Endothelial cell (in vitro differentiated cells): Measurements from ENCODE around the gene PRPF19. TPM values are rescaled to one million over a fixed set of nuclear protein-coding genes. Genes with fewer than 3 reads are reported as not detected.

Experiments used
- DNase-seq: peaks from one replicate; pipeline ENCODE4 v3.0.0; 2021; ENCODE audit warnings: low spot score
- H3K27ac Mint-ChIP-seq: one replicate; pipeline ENCODE4 v1.8.0; 2021; ENCODE audit warnings: mixed read lengths, inconsistent platforms; ENCODE audit not compliant: unreplicated experiment
- H3K27me3 Mint-ChIP-seq: one replicate; pipeline ENCODE4 v1.8.0; 2021; ENCODE audit warnings: mild to moderate bottlenecking, moderate library complexity, mixed read lengths, inconsistent platforms; ENCODE audit not compliant: unreplicated experiment
- H3K36me3 Mint-ChIP-seq: one replicate; pipeline ENCODE4 v1.8.0; 2021; ENCODE audit warnings: mild to moderate bottlenecking, low read depth, mixed read lengths, inconsistent platforms; ENCODE audit not compliant: unreplicated experiment
- H3K4me1 Mint-ChIP-seq: one replicate; pipeline ENCODE4 v1.8.0; 2021; ENCODE audit warnings: mild to moderate bottlenecking, mixed read lengths, inconsistent platforms; ENCODE audit not compliant: unreplicated experiment
- H3K4me3 Mint-ChIP-seq: one replicate; pipeline ENCODE4 v1.8.0; 2021; ENCODE audit warnings: mild to moderate bottlenecking, mixed read lengths, inconsistent platforms; ENCODE audit not compliant: unreplicated experiment
- H3K9me3 Mint-ChIP-seq: one replicate; pipeline ENCODE4 v1.8.0; 2021; ENCODE audit warnings: mixed read lengths, inconsistent platforms; ENCODE audit not compliant: unreplicated experiment
- CTCF ChIP-seq: fragments of 200-600 bp; sonication (generic); IDR thresholded peaks from one replicate; pipeline ENCODE4 v1.5.0; 2021; ENCODE audit warnings: antibody characterized with exemption; ENCODE audit not compliant: unreplicated experiment
- total RNA-seq: library from RNA; stranded (reverse); fragmentation: NEBNext Ultra II Directional; extraction: Animal tissue kit (Norgen Biotek cat#: 25700); gene quantifications from one replicate; pipeline ENCODE4 v1.2.1, GENCODE V29; 2021; ENCODE audit not compliant: unreplicated experiment

Gene PRPF19
- total RNA-seq, 1 donor from 2014 or later, result 163 TPM

- no peaks in the 10 kb centered on the region for H3K36me3 Mint-ChIP-seq
- DNase-seq, result no peak
- H3K9me3 Mint-ChIP-seq, result no peaks in the 10 kb centered on the region
- peaks cover 9% of the 10 kb centered on the region for H3K27me3 Mint-ChIP-seq
- H3K4me1 Mint-ChIP-seq, result peaks cover 6% of the 10 kb centered on the region
- no peak overlapping the region for H3K4me3 Mint-ChIP-seq
- H3K27ac Mint-ChIP-seq, result no peak overlapping the region
- TF ChIP-seq CTCF, result no peak
Measured at GRCh38 chr11:60868682-60869450, 37.5 kb downstream of the PRPF19 start.

GRCh38 chr11:60867871-60868681 is 38.3 kb downstream of the PRPF19 start:
- Mint-ChIP-seq H3K27ac (no peak overlapping the region), H3K36me3 (no peaks in the 10 kb centered on the region), H3K4me1 (peaks cover 6% of the 10 kb centered on the region), H3K9me3 (no peaks in the 10 kb centered on the region), H3K27me3 (peaks cover 9% of the 10 kb centered on the region), H3K4me3 (no peak overlapping the region)
- no peak for TF ChIP-seq CTCF
- DNase-seq, result no peak

- no peak within 1 kb of the TSS for H3K27ac Mint-ChIP-seq
- H3K36me3 Mint-ChIP-seq, result no peaks in the 10 kb centered on the region
- no peak for TF ChIP-seq CTCF
Measured at GRCh38 chr11:60866911-60867870, 39.2 kb downstream of the PRPF19 start, which contains the start of gene ZP1. ZP1 (plus strand) TSS chr11:60867542; CDS start chr11:60867562, 20 bp downstream.

GRCh38 chr11:60864856-60865513 is 41.4 kb downstream of the PRPF19 start:
- no peak overlapping the region for H3K27ac Mint-ChIP-seq

More at GRCh38 chr11:60866911-60867870, 39.2 kb downstream of the PRPF19 start, which contains the start of gene ZP1:
- Mint-ChIP-seq H3K4me3 (no peak within 1 kb of the TSS), H3K27me3 (peaks cover 9% of the 10 kb centered on the region), H3K4me1 (peaks cover 6% of the 10 kb centered on the region), H3K9me3 (no peaks in the 10 kb centered on the region)
- DNase-seq, result no peak

More at GRCh38 chr11:60864856-60865513, 41.4 kb downstream of the PRPF19 start:
- Mint-ChIP-seq H3K27me3 (peaks cover 9% of the 10 kb centered on the region), H3K4me3 (no peak overlapping the region), H3K4me1 (peaks cover 8% of the 10 kb centered on the region), H3K36me3 (no peaks in the 10 kb centered on the region), H3K9me3 (no peaks in the 10 kb centered on the region)
- DNase-seq, result no peak
- TF ChIP-seq CTCF, result no peak
